Measurements from ENCODE around the gene TERT.

GRCh38 chr5:1285141-1285540 lies 9.7 kb downstream of the TERT start:
- no peak for TF ChIP-seq POLR2AphosphoS5 (IDR thresholded peaks at IDR 0.05)
- no peak for TF ChIP-seq CTCF (IDR thresholded peaks at IDR 0.05)

Data from sigmoid colon (tissue), 4 donors.